ENCODE results near the gene IFI27. TPM values are rescaled to one million over a fixed set of nuclear protein-coding genes. Genes with fewer than 3 reads are reported as not detected.

Gene IFI27
- total and polyA plus RNA-seq, 2 of the 8 experiments (the other 6 are each of a cell fraction or from before 2014, with no cell fraction given), result 0.76 to 2.2 TPM

GRCh38 chr14:94162466-94162865 is 51.9 kb downstream of the IFI27 start:
- no peak overlapping the region for H2AFZ ChIP-seq (ENCODE audit: low read length)
- H3K27me3 ChIP-seq (replicated peaks in 1 of 4; ENCODE audit: control insufficient read depth in 3 of 4, extremely low read depth in 1 of 4, insufficient read depth in 3 of 4, low read length in 3 of 4), result peaks cover 0 to 5% (median 3%) of the 10 kb centered on the region in 4 experiments; a peak in 3 of 7 replicates
- H3K14ac ChIP-seq (ENCODE audit: insufficient read length), result no peak overlapping the region
- no peak overlapping the region for H2BK15ac ChIP-seq (ENCODE audit: low read length)
- FAIRE-seq, result no peak
- H3K4ac ChIP-seq (replicated peaks; ENCODE audit: insufficient read length, low read depth, low read length), result no peak overlapping the region
- no peak overlapping the region for H3K27ac ChIP-seq (ENCODE audit: low read depth, low read length)
- H2AK5ac ChIP-seq (ENCODE audit: low read depth, low read length), result no peak overlapping the region
- no peak overlapping the region for H2BK20ac ChIP-seq (ENCODE audit: low read length)
- peaks cover 2 to 18% (median 8%) of the 10 kb centered on the region in 4 experiments for H3K4me1 ChIP-seq (replicated peaks in 1 of 4; ENCODE audit: control insufficient read depth in 3 of 4, insufficient read depth in 4 of 4, low read length in 3 of 4)
- WGBS, 2 experiments (ENCODE audit: extremely low coverage in 1 of 2, insufficient coverage in 1 of 2, insufficient read length in 1 of 2, insufficient replicate concordance in 2 of 2, low coverage in 1 of 2, low lambda C conversion rate in 2 of 2, missing lambda C conversion rate in 1 of 2), result 93% methylated on average over 5 of the region's 5 CpGs; no CpG with 5 or more reads in 1 of the 2 experiments
- no peak overlapping the region for H2BK5ac ChIP-seq (ENCODE audit: low read depth, low read length)
- H3K23ac ChIP-seq (ENCODE audit: insufficient read length), result no peak overlapping the region
- no peak overlapping the region for H3K56ac ChIP-seq (replicated peaks; ENCODE audit: insufficient read length, low read depth, low read length)
- no peaks in the 10 kb centered on the region for H3K9me3 ChIP-seq (ENCODE audit: insufficient read depth in 2 of 2, low read depth in 1 of 2, low read length in 1 of 2)
- no peaks in the 10 kb centered on the region for H3K23me2 ChIP-seq (ENCODE audit: low read depth, low read length)
- H3K79me1 ChIP-seq (ENCODE audit: low read depth, low read length), result no peaks in the 10 kb centered on the region
- H3K79me2 ChIP-seq (ENCODE audit: control insufficient read depth in 1 of 2, insufficient read depth in 2 of 2, low read length in 2 of 2), result no peaks in the 10 kb centered on the region
- H3K9ac ChIP-seq (replicated peaks in 1 of 4; ENCODE audit: extremely low read depth in 1 of 4, low read depth in 3 of 4, low read length in 3 of 4), result no peak overlapping the region
- no peak overlapping the region for H4K8ac ChIP-seq (ENCODE audit: extremely low read depth, insufficient read depth, low read length)
- no peak overlapping the region for H3K4me3 ChIP-seq (ENCODE audit: extremely low read depth in 1 of 4, insufficient read depth in 2 of 4, low read depth in 3 of 4, low read length in 4 of 4)
- no peaks in the 10 kb centered on the region for H4K20me1 ChIP-seq (replicated peaks in 1 of 2; ENCODE audit: control insufficient read depth in 1 of 2, insufficient read depth in 2 of 2, low read length in 2 of 2)
- H2BK120ac ChIP-seq (replicated peaks; ENCODE audit: low read depth, low read length), result no peak overlapping the region
- DNase-seq (ENCODE audit: low read depth in 1 of 2, low spot score in 2 of 2), result no peak
- H2BK12ac ChIP-seq (ENCODE audit: low read depth, low read length), result 0 out of 2 replicates have a peak overlapping the region, but pooled peaks have one; percentile 1
- ChIA-PET POLR2A (ENCODE audit: partially characterized antibody) (no interaction called here), CTCF (ENCODE audit: partially characterized antibody) (interaction anchor here (0.6 to 1.4 kb wide), 2 partner anchors 20 to 26 kb away, joined by 3 to 5 read pairs; no protein-coding TSS in a partner anchor)
- no peak overlapping the region for H4K5ac ChIP-seq (ENCODE audit: insufficient read length, low read depth, low read length)
- H3K18ac ChIP-seq (ENCODE audit: extremely low read depth, low read length), result no peak overlapping the region
- H3K4me2 ChIP-seq (ENCODE audit: insufficient read depth in 1 of 2, low read depth in 2 of 2, low read length in 2 of 2), result no peak overlapping the region
- H3K36me3 ChIP-seq (ENCODE audit: control insufficient read depth in 2 of 4, insufficient read depth in 4 of 4, low read length in 3 of 4), result no peaks in the 10 kb centered on the region
- no peak overlapping the region for H4K91ac ChIP-seq (replicated peaks; ENCODE audit: insufficient read length, low read length)
- TF ChIP-seq RBBP5 (IDR thresholded peaks at IDR 0.05; ENCODE audit: borderline replicate concordance, low read depth, low read length), result no peak
- TF ChIP-seq USF2 (IDR thresholded peaks at IDR 0.05; ENCODE audit: low read length), result no peak
- no peak for TF ChIP-seq POLR2AphosphoS5 (IDR thresholded peaks at IDR 0.05; ENCODE audit: low read depth, low read length)
- no peak for TF ChIP-seq HDAC6 (IDR thresholded peaks at IDR 0.05; ENCODE audit: low read depth, low read length)
- no peak for TF ChIP-seq BCL11A (IDR thresholded peaks at IDR 0.05; ENCODE audit: low read depth in 2 of 2, low read length in 2 of 2)
- no peak for TF ChIP-seq ATF3 (IDR thresholded peaks at IDR 0.05; ENCODE audit: insufficient read depth, low read depth, low read length)
- no peak for TF ChIP-seq NRF1 (IDR thresholded peaks at IDR 0.05; ENCODE audit: low read depth, low read length)
- TF ChIP-seq HDAC2 (IDR thresholded peaks at IDR 0.05; ENCODE audit: borderline replicate concordance in 1 of 2, low read depth in 2 of 2, low read length in 2 of 2), result no peak
- TF ChIP-seq ATF2 (IDR thresholded peaks at IDR 0.05; ENCODE audit: low read length), result no peak
- no peak for TF ChIP-seq CREB1 (IDR thresholded peaks at IDR 0.05)
